Measurements from ENCODE around the gene KCNH4. TPM values are rescaled to one million over a fixed set of nuclear protein-coding genes. Genes with fewer than 3 reads are reported as not detected.

The KCNH4 gene
- total RNA-seq, 1 experiment from 2014 or later = not detected

- POLR2A ChIA-PET = no interaction called here
- TF ChIP-seq ZNF274 (IDR thresholded peaks at IDR 0.05; ENCODE audit: low read depth, low read length) (no peak), TCF7L2 (IDR thresholded peaks at IDR 0.05; ENCODE audit: borderline replicate concordance, extremely low read depth, insufficient read depth, insufficient read length) (no peak), RAD21 (IDR thresholded peaks at IDR 0.05; ENCODE audit: low read depth) (no peak), POLR2AphosphoS5 (IDR thresholded peaks at IDR 0.05; ENCODE audit: low read depth, low read length) (no peak), YY1 (IDR thresholded peaks at IDR 0.05; ENCODE audit: extremely low read depth, insufficient replicate concordance, low read depth, low read length) (no peak), ZBTB33 (IDR thresholded peaks at IDR 0.05; ENCODE audit: extremely low read depth, insufficient replicate concordance, low read length) (no peak), MAX (IDR thresholded peaks at IDR 0.05) (no peak), REST (IDR thresholded peaks at IDR 0.05; ENCODE audit: low read depth) (no peak), CBX3 (IDR thresholded peaks at IDR 0.05; ENCODE audit: low read depth) (no peak), ELF1 (IDR thresholded peaks at IDR 0.05; ENCODE audit: borderline replicate concordance, low read depth) (no peak), SRF (IDR thresholded peaks at IDR 0.05; ENCODE audit: low read depth) (no peak), POLR2A (IDR thresholded peaks at IDR 0.05; ENCODE audit: borderline replicate concordance, extremely low read depth, insufficient read depth, insufficient read length) (no peak), EZH2phosphoT487 (IDR thresholded peaks at IDR 0.05; ENCODE audit: borderline replicate concordance) (no peak)
- H3K9ac ChIP-seq (ENCODE audit: low read length) = no peak overlapping the region
- RAD21 ChIA-PET (ENCODE audit: low non-redundant PET in 1 of 2, low total read pairs in 2 of 2, uncharacterized antibody in 2 of 2, unreplicated experiment in 2 of 2) = no interaction called here
- no peak overlapping the region for H2AFZ ChIP-seq (ENCODE audit: low read depth, low read length, poor library complexity, severe bottlenecking)
- H3K4me2 ChIP-seq (ENCODE audit: low read length) = no peak overlapping the region
- CTCF ChIA-PET = no interaction called here
- no peaks in the 10 kb centered on the region for H3K36me3 ChIP-seq (ENCODE audit: control insufficient read depth in 1 of 2, insufficient read depth in 2 of 2, low read length in 2 of 2)
- ATAC-seq (no peak), DNase-seq (ENCODE audit: low read depth, low spot score) (no peak)
- peaks cover 0 to 2% of the 10 kb centered on the region in 2 experiments; a peak in 1 of 4 replicates for H3K4me1 ChIP-seq (ENCODE audit: control insufficient read depth in 1 of 2, insufficient read depth in 2 of 2, low read length in 2 of 2)
- no TSS peak for BruUV-seq (replicated peaks)
- H3K27ac ChIP-seq (ENCODE audit: low read depth, low read length) = no peak overlapping the region
- H3K27me3 ChIP-seq (ENCODE audit: insufficient read depth, low read length) = peaks cover 3% of the 10 kb centered on the region; the same call in 1 of the 2 replicates
- H4K20me1 ChIP-seq (ENCODE audit: insufficient read depth) = no peaks in the 10 kb centered on the region
- no peaks in the 10 kb centered on the region for H3K9me3 ChIP-seq (ENCODE audit: control insufficient read depth in 1 of 2, insufficient read depth in 1 of 2, low read depth in 1 of 2, low read length in 2 of 2)
- H3K4me3 ChIP-seq (replicated peaks in 1 of 2; ENCODE audit: low read depth in 1 of 2, low read length in 2 of 2) = no peak overlapping the region
- H3K79me2 ChIP-seq (ENCODE audit: insufficient read depth, low read length) = no peaks in the 10 kb centered on the region
- H3K9me2 ChIP-seq (ENCODE audit: insufficient read depth) = no peaks in the 10 kb centered on the region
- intact Hi-C loops (cut with micrococcal nuclease) = no loop called here
These were observed 3.3 kb downstream of the KCNH4 start for GRCh38 chr17:42177684-42178083.

All from HCT116 (cell line).